Neutrophil (primary cell): ENCODE results near the gene ZNF549.
"Not testable (repeated sequence)": the region's sequence is repeated elsewhere in the genome, so short reads cannot be mapped to it uniquely, and the experiment has no call there.

Experiments used
- H3K27ac ChIP-seq: fragments of 200-600 bp; sonication (generic); 2 replicates; pipeline ENCODE4 v1.5.1; 2016; ENCODE audit warnings: mild to moderate bottlenecking, moderate library complexity
- H3K27me3 ChIP-seq: fragments of 200-600 bp; sonication (generic); 2 replicates; pipeline ENCODE4 v1.6.0; 2016; ENCODE audit warnings: mild to moderate bottlenecking
- H3K36me3 ChIP-seq: fragments of 200-600 bp; sonication (generic); 2 replicates; pipeline ENCODE4 v1.5.1; 2017
- H3K4me1 ChIP-seq, 2 experiments: fragments of 200-600 bp in 1 of 2; sonication (generic) in 1 of 2; 1 replicate in 1 of 2; 2 replicates in 1 of 2; pipeline versions ENCODE4 v1.5.1 to v1.6.1; 2013 to 2016; ENCODE audit warnings: low read depth in 1 of 2, low read length in 1 of 2, mild to moderate bottlenecking in 1 of 2, moderate library complexity in 1 of 2; ENCODE audit not compliant: control insufficient read depth in 1 of 2, insufficient read depth in 1 of 2
- H3K4me3 ChIP-seq, 2 experiments: fragments of 200-600 bp in 1 of 2; sonication (generic) in 1 of 2; 1 replicate in 1 of 2; 2 replicates in 1 of 2; pipeline ENCODE4 v1.5.1; 2013 to 2016; ENCODE audit warnings: low read depth in 1 of 2, low read length in 1 of 2, mild to moderate bottlenecking in 1 of 2, moderate library complexity in 1 of 2
- H3K9me3 ChIP-seq: fragments of 200-600 bp; sonication (generic); 2 replicates; pipeline ENCODE4 v1.5.1; 2016
- TF ChIP-seq, protein P1 (sequence below): fragments of 200-600 bp; sonication (generic); IDR thresholded peaks from 2 replicates; pipeline ENCODE4 v1.5.1; 2016; ENCODE audit warnings: antibody characterized with exemption

Gene ZNF549

DNA sequence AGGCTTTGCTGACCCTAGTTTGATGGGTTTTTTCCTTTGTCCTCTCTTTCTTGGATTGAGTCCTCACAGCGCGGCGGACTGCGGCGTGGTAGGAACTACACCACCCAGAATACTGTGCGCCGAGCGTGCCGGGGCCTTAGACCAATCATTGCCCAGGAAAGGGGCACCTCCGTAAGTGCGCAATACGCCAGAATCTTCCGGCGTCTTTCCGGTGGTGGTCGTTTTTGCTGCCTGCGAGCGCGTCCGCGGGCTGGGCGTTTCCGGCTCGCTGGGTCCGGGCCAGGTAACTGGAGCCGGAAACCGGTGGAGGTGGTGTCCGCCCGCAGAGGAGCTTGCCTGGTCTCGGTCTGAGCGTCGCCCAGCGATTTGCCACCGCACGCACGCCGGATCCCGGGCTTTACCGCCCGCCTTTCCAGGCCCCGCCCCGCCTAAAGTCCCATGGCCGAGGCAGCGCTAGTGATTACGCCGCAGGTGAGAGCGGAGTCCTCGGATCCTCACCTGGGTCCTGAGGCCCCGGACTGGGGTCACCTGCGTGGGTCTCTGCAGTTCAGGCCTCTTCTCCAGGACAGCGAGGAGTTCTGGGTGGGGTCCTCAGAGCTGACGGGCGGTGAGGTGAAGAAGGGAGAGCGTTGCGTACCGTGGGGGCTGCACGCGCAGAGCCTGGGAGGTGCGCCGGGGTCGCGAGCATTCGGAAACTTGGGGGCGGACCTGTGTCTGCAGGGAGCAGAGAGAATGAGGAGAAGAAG is at the start of gene ZNF549:
Gene ZNF549 (plus strand): TSS at position 221 of the 746 bp plus-strand sequence. CDS start 218 bp downstream, at position 439.
- TF ChIP-seq, protein P1, sequence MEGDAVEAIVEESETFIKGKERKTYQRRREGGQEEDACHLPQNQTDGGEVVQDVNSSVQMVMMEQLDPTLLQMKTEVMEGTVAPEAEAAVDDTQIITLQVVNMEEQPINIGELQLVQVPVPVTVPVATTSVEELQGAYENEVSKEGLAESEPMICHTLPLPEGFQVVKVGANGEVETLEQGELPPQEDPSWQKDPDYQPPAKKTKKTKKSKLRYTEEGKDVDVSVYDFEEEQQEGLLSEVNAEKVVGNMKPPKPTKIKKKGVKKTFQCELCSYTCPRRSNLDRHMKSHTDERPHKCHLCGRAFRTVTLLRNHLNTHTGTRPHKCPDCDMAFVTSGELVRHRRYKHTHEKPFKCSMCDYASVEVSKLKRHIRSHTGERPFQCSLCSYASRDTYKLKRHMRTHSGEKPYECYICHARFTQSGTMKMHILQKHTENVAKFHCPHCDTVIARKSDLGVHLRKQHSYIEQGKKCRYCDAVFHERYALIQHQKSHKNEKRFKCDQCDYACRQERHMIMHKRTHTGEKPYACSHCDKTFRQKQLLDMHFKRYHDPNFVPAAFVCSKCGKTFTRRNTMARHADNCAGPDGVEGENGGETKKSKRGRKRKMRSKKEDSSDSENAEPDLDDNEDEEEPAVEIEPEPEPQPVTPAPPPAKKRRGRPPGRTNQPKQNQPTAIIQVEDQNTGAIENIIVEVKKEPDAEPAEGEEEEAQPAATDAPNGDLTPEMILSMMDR: no peak
- Histone ChIP-seq H3K4me3 (peak within 1 kb of the TSS; percentile 63 to 65), H3K4me1 (peaks cover 7% of the 10 kb centered on the region in 2 experiments), H3K9me3 (peaks cover 5% of the 10 kb centered on the region), H3K27me3 (no peaks in the 10 kb centered on the region), H3K27ac (no peak within 1 kb of the TSS), H3K36me3 (no peaks in the 10 kb centered on the region)

DNA sequence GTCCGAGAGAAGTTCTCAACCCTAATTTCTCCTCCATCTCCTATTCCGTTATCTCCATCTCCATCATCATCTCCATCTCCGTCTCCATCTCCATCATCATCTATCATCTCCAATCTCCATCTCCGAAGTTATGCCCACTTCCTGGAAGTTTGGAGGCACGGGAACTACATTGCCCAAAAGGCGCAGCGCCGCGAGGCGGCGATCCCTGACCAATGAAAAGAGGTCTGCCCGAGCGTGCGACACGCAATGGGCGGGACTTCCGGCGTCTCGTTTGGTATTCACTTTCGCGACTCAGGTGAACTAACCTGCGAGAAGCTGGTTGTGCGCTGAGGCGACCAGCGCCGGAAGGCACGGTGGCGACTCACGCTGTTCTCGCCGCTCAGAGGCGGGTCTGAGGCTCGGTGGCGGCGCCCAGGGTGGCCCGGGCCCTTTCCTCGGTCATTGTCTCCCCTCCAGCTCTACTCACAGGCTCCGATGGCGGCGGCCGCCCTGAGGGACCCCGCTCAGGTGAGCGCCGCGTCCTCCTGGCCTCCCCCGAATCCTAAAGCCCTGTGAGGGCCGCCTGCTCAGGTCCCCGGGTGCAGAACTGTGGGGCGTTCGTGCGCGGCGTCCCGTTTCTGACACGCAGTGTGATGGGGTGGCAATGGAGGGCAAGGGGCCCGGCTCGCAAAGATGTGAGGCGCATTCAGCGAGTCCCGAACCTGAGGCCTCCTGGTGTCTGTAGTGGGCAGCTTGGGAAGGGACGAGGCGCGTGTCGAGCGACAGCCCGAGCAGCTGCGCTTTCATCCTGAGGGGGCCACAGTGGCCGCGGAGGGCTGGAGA is 39.5 kb upstream of the ZNF549 start, which contains the start of gene ZNF419:
Gene ZNF419 (plus strand): TSS at position 274 of the 822 bp plus-strand sequence. CDS start 201 bp downstream, at position 475.
- not testable (repeated sequence) for H3K36me3 ChIP-seq, H3K9me3 ChIP-seq, H3K4me1 ChIP-seq, H3K27me3 ChIP-seq
- peak within 1 kb of the TSS; percentile 49 for H3K27ac ChIP-seq
- peak within 1 kb of the TSS; percentile 68 to 73 for H3K4me3 ChIP-seq

DNA sequence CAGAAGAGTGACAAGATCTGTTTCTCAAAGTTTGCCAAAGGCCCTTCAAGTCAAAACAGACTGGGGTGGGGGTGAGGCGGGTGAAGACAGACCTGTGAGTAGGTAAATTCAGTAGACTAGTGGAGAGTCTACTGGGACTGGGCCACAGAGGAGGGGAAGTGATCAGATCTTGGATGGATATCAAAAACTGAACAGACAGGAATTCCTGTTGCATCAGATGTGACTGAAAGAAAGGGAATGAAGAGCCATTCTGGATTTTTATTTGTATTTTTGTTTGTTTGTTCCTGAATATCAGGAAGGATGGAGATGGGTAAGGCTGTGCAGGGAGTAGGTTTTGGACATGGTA is 38.9 kb upstream of the ZNF549 start:
- not testable (repeated sequence) for H3K9me3 ChIP-seq, H3K4me1 ChIP-seq, H3K27me3 ChIP-seq, H3K36me3 ChIP-seq, H3K4me3 ChIP-seq, H3K27ac ChIP-seq

DNA sequence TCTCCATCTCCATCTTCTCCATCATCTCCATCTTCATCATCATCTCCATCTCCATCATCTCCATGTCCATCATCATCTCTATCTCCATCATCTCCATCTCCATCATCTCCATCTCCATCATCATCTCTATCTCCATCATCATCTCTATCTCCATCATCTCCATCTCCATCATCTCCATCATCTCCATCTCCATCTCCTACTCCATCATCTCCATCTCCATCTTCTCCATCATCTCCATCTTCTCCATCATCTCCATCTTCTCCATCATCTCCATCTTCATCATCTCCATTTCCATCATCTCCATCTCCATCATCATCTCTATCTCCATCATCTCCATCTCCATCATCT is 27.9 kb upstream of the ZNF549 start:
- Histone ChIP-seq H3K4me3 (peak overlapping the region; percentile 61 to 65), H3K9me3 (peaks cover 16% of the 10 kb centered on the region)
- H3K4me1 ChIP-seq, H3K27me3 ChIP-seq, H3K27ac ChIP-seq, H3K36me3 ChIP-seq: not testable (repeated sequence)

DNA sequence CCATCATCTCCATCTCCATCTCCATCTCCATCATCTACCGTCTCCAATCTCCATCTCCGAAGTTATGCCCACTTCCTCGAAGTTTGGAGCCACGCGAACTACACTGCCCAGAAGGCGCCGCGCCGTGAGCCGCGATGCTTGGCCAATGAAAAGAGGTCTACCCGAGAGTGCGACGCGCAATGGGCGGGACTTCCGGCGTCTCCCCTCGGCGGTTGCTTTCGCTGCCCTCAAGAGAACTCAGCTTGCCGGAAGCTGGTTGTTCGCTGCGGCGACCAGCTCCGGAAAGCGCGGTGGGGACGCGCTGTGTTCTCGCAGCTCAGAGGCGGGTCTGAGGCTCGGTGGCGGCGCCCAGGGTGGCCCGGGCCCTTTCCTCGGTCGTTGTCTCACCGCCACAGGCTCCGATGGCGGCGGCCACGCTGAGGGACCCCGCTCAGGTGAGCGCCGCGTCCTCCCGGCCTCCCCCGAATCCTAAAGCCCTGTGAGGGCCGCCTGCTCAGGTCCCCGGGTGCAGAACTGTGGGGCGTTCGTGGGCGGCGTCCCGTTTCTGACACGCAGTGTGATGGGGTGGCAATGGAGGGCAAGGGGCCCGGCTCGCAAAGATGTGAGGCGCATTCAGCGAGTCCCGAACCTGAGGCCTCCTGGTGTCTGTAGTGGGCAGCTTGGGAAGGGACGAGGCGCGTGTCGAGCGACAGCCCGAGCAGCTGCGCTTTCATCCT is 27.3 kb upstream of the ZNF549 start, which contains the start of gene ZNF773:
Gene ZNF773 (plus strand): TSS at position 259 of the 716 bp plus-strand sequence. CDS start 143 bp downstream, at position 402.
- not testable (repeated sequence) for H3K27me3 ChIP-seq, H3K4me1 ChIP-seq, H3K36me3 ChIP-seq
- H3K4me3 ChIP-seq: peak within 1 kb of the TSS; percentile 61 to 65
- H3K27ac ChIP-seq: peak within 1 kb of the TSS; percentile 63
- peaks cover 15% of the 10 kb centered on the region for H3K9me3 ChIP-seq

DNA sequence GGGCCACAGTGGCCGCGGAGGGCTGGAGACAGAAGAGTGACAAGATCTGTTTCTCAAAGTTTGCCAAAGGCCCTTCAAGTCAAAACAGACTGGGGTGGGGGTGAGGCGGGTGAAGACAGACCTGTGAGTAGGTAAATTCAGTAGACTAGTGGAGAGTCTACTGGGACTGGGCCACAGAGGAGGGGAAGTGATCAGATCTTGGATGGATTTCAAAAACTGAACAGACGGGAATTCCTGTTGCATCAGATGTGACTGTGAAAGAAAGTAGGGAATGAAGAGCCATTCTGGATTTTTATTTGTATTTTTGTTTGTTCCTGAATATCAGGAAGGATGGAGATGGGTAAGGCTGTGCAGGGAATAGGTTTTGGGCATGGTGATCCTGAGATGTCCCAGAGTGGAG is 26.8 kb upstream of the ZNF549 start:
- Histone ChIP-seq H3K4me3 (peak overlapping the region in 1 of 2 experiments; percentile 65), H3K9me3 (peaks cover 17% of the 10 kb centered on the region)
- H3K27me3 ChIP-seq, H3K4me1 ChIP-seq, H3K36me3 ChIP-seq, H3K27ac ChIP-seq: not testable (repeated sequence)

DNA sequence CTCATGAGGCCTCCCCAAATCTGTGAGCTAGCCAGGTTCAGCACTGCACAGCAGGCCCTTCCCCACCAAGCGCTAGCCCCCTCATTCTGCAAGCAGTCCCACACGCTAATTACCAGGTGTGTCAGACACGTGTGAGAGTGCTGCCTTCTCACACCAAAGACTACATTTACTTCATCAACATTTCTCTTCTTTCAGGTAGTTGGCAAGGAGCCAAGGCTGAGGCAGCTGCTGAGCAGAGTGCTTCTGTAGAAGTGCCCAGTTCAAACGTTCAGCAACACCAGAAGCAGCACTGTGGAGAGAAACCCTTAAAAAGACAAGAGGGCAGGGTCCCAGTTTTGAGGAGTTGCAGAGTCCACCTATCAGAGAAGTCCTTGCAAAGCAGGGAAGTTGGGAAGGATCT is 21.0 kb upstream of the ZNF549 start:
- peaks cover 16% of the 10 kb centered on the region for H3K36me3 ChIP-seq
- H3K4me3 ChIP-seq: no peak overlapping the region

More for the DNA sequence above, 21.0 kb upstream of the ZNF549 start:
- H3K27ac ChIP-seq: no peak overlapping the region
- TF ChIP-seq, protein P1: no peak
- peaks cover 38% of the 10 kb centered on the region for H3K9me3 ChIP-seq
- H3K27me3 ChIP-seq: no peaks in the 10 kb centered on the region
- H3K4me1 ChIP-seq: no peaks in the 10 kb centered on the region
